Prostate gland (tissue), 2 donors: ENCODE measurements around the gene THAP8. TPM values are rescaled to one million over a fixed set of nuclear protein-coding genes. Genes with fewer than 3 reads are reported as not detected.

Source experiments
- DNase-seq: peaks from one replicate; pipeline ENCODE4 v3.0.0-alpha.2; 2019; ENCODE audit warnings: low spot score
- H3K27ac ChIP-seq, 2 donors: fragments of 200-600 bp; sonication (generic); 2 replicates each; pipeline ENCODE4 v1.5.1; 2017 to 2019
- H3K27me3 ChIP-seq: fragments of 200-600 bp; sonication (generic); replicated peaks from 2 replicates; pipeline ENCODE4 v1.5.1; 2019; ENCODE audit not compliant: insufficient read depth
- H3K36me3 ChIP-seq, 2 donors: fragments of 200-600 bp; sonication (generic); 1 replicate in 1 of 2; 2 replicates in 1 of 2; pipeline versions ENCODE4 v1.5.1 to v1.8.1; 2017 to 2019
- H3K4me1 ChIP-seq: fragments of 200-600 bp; sonication (generic); replicated peaks from 2 replicates; pipeline ENCODE4 v1.5.1; 2019
- H3K4me3 ChIP-seq, 2 donors: fragments of 200-600 bp; sonication (generic); 2 replicates each; pipeline ENCODE4 v1.5.1; 2017 to 2019
- H3K9me3 ChIP-seq: fragments of 200-600 bp; sonication (generic); 2 replicates; pipeline ENCODE4 v1.5.1; 2017
- CTCF ChIP-seq, 4 experiments: fragments of 200-600 bp in 2 of 4; fragments of 450-650 bp in 2 of 4; sonication (generic) in 2 of 4; IDR thresholded peaks; 1 replicate in 3 of 4; 2 replicates in 1 of 4; pipeline ENCODE4 v1.5.1; 2016 to 2019; ENCODE audit warnings: antibody characterized with exemption in 4 of 4, mild to moderate bottlenecking in 2 of 4, moderate library complexity in 2 of 4
- POLR2A ChIP-seq: fragments of 450-650 bp; IDR thresholded peaks from one replicate; pipeline ENCODE4 v1.6.1; 2016; ENCODE audit warnings: antibody characterized with exemption, mild to moderate bottlenecking
- POLR2AphosphoS5 ChIP-seq: sonication (generic); formaldehyde crosslinking; IDR thresholded peaks from one replicate; pipeline ENCODE4 v1.6.1; 2017; ENCODE audit warnings: antibody characterized with exemption
- WGBS: methylation state at CpG from one replicate; pipeline ENCODE4 v1.1.5; 2018; 5-methylcytosine and 5-hydroxymethylcytosine counted together
- intact Hi-C: fragments of 100-400 bp; cut with DNase I; formaldehyde crosslinking; loops from one replicate; pipeline ENCODE4 v1.14.2; 2022
- total RNA-seq, 2 donors: library from RNA; depleted of rRNA; stranded (reverse); fragments of >200 nt; gene quantifications; one replicate each; pipeline ENCODE4 v1.1.0, GENCODE V29; 2016

The THAP8 gene
- total RNA-seq, 2 donors from 2014 or later: 12.0 to 21.9 TPM

GRCh38 chr19:36060430-36060829, 6.3 kb upstream of the THAP8 start:
- 78% methylated on average over 4 of the region's 4 CpGs for WGBS
- Histone ChIP-seq H3K9me3 (no peaks in the 10 kb centered on the region), H3K36me3 (no peaks in the 10 kb centered on the region), H3K27ac (no peak overlapping the region), H3K4me3 (no peak overlapping the region), H3K4me1 (no peaks in the 10 kb centered on the region), H3K27me3 (no peaks in the 10 kb centered on the region)
- DNase-seq: no peak
- no peak for TF ChIP-seq POLR2A
- TF ChIP-seq CTCF (IDR thresholded peaks at IDR 0.05): peak in 2 of 4 experiments; percentile 32 to 50
- TF ChIP-seq POLR2AphosphoS5: no peak
- intact Hi-C loops: no loop called here

GRCh38 chr19:36059180-36059910, 5.3 kb upstream of the THAP8 start:
- 85% methylated on average over 6 of the region's 6 CpGs for WGBS
- no peaks in the 10 kb centered on the region for H3K27me3 ChIP-seq
- intact Hi-C loops: loop anchor here (10.0 kb wide), 1 partner anchor 305 kb away; the partner anchor contains the start of genes HSPB6 and PROSER3
- H3K4me3 ChIP-seq: no peak overlapping the region
- H3K9me3 ChIP-seq: no peaks in the 10 kb centered on the region
- no peak for TF ChIP-seq CTCF (IDR thresholded peaks at IDR 0.05)
- TF ChIP-seq POLR2AphosphoS5: no peak
- no peak for TF ChIP-seq POLR2A
- no peaks in the 10 kb centered on the region for H3K36me3 ChIP-seq
- no peak for DNase-seq
- no peaks in the 10 kb centered on the region for H3K4me1 ChIP-seq
- no peak overlapping the region for H3K27ac ChIP-seq

GRCh38 chr19:36058481-36059179, 4.5 kb upstream of the THAP8 start:
- Histone ChIP-seq H3K36me3 (no peaks in the 10 kb centered on the region), H3K27me3 (no peaks in the 10 kb centered on the region), H3K4me3 (no peak overlapping the region), H3K9me3 (no peaks in the 10 kb centered on the region), H3K27ac (no peak overlapping the region), H3K4me1 (no peaks in the 10 kb centered on the region)
- WGBS: 83% methylated on average over 12 of the region's 12 CpGs
- no peak for TF ChIP-seq POLR2AphosphoS5
- intact Hi-C loops: loop anchor here (10.0 kb wide), 1 partner anchor 304 kb away; the partner anchor contains the start of genes HSPB6 and PROSER3
- DNase-seq: no peak

- Histone ChIP-seq H3K27ac (peak within 1 kb of the TSS; percentile 92 to 97), H3K4me3 (peak within 1 kb of the TSS; percentile 52 to 59), H3K4me1 (no peaks in the 10 kb centered on the region), H3K36me3 (no peaks in the 10 kb centered on the region), H3K27me3 (no peaks in the 10 kb centered on the region), H3K9me3 (no peaks in the 10 kb centered on the region)
- intact Hi-C loops: loop anchor here (1.0 to 10.0 kb wide), 3 partner anchors 43 to 300 kb away; partner anchors contain the start of genes ALKBH6, HSPB6, POLR2I and PROSER3
- TF ChIP-seq POLR2A: peak; percentile 37
- no peak for TF ChIP-seq POLR2AphosphoS5
- peak; percentile 92 for DNase-seq
- 1% methylated on average over 52 of the region's 76 CpGs for WGBS
Observed at GRCh38 chr19:36054733-36055686, 925 bp upstream of the THAP8 start, which contains the start of gene WDR62. WDR62 (plus strand) TSS chr19:36054897; CDS start chr19:36054972, 75 bp downstream.

GRCh38 chr19:36051637-36052036, 2.4 kb downstream of the THAP8 start:
- TF ChIP-seq CTCF (IDR thresholded peaks at IDR 0.05) (no peak), POLR2A (no peak), POLR2AphosphoS5 (no peak)
- no peak for DNase-seq
- Histone ChIP-seq H3K9me3 (no peaks in the 10 kb centered on the region), H3K4me1 (no peaks in the 10 kb centered on the region), H3K4me3 (no peak overlapping the region), H3K36me3 (no peaks in the 10 kb centered on the region), H3K27me3 (no peaks in the 10 kb centered on the region), H3K27ac (no peak overlapping the region)
- intact Hi-C loops: loop anchor here (2.0 to 10.0 kb wide), 3 partner anchors 23 to 297 kb away; partner anchors contain the start of genes ALKBH6, HSPB6 and PROSER3
- 90% methylated on average over 4 of the region's 4 CpGs for WGBS
